HepG2 (cell line): ENCODE data around the gene CYP27A1. TPM values are rescaled to one million over a fixed set of nuclear protein-coding genes. Genes with fewer than 3 reads are reported as not detected.

Experiments used
- CEBPG ChIP-seq: IDR thresholded peaks from 2 replicates; pipeline ENCODE4 v1.6.1; 2016
- ELF3 ChIP-seq: IDR thresholded peaks from 2 replicates; pipeline ENCODE4 v1.6.1; 2016; ENCODE audit warnings: missing genetic modification reagents, missing compliant biosample characterization
- EP300 ChIP-seq, 3 experiments: sonication (generic) in 1 of 3; formaldehyde crosslinking in 1 of 3; IDR thresholded peaks; 2 replicates each; pipeline versions ENCODE4 v1.5.1 to v1.6.1; 2011 to 2020; ENCODE audit warnings: low read depth in 2 of 3, low read length in 2 of 3, borderline replicate concordance in 1 of 3, improper control_type of control experiment in 1 of 3, mild to moderate bottlenecking in 1 of 3, missing genetic modification reagents in 1 of 3, moderate library complexity in 1 of 3
- GATAD2A ChIP-seq: IDR thresholded peaks from 2 replicates; pipeline ENCODE4 v1.6.1; 2016
- HES4 ChIP-seq: sonication (generic); formaldehyde crosslinking; IDR thresholded peaks from 2 replicates; pipeline ENCODE4 v1.9.0; 2021; ENCODE audit warnings: mild to moderate bottlenecking, missing genetic modification reagents, borderline replicate concordance
- IRF2 ChIP-seq: IDR thresholded peaks from 2 replicates; pipeline ENCODE4 v1.6.1; 2018; ENCODE audit warnings: missing genetic modification reagents, missing compliant biosample characterization
- LCORL ChIP-seq, 2 experiments: fragments of 450-650 bp in 1 of 2; sonication (generic) in 1 of 2; formaldehyde crosslinking in 1 of 2; IDR thresholded peaks; 2 replicates each; pipeline versions ENCODE4 v1.5.0 to v1.6.1; 2017 to 2020; ENCODE audit warnings: antibody characterized with exemption in 1 of 2, missing genetic modification reagents in 1 of 2
- NCOA2 ChIP-seq: sonication (generic); formaldehyde crosslinking; IDR thresholded peaks from 2 replicates; pipeline ENCODE4 v1.8.0; 2022; ENCODE audit warnings: inconsistent platforms
- PITX1 ChIP-seq: sonication (generic); formaldehyde crosslinking; IDR thresholded peaks from 2 replicates; pipeline ENCODE4 v1.5.1; 2020; ENCODE audit warnings: mild to moderate bottlenecking, missing genetic modification reagents
- RELA ChIP-seq: sonication (generic); formaldehyde crosslinking; IDR thresholded peaks from 2 replicates; pipeline ENCODE4 v1.4.0; 2020; ENCODE audit warnings: missing genetic modification reagents
- SALL1 ChIP-seq: sonication (generic); formaldehyde crosslinking; IDR thresholded peaks from 2 replicates; pipeline ENCODE4 v1.8.0; 2022; ENCODE audit warnings: mild to moderate bottlenecking, missing genetic modification reagents
- SOX5 ChIP-seq: IDR thresholded peaks from 2 replicates; pipeline ENCODE4 v1.6.1; 2016; ENCODE audit warnings: borderline replicate concordance
- SP2 ChIP-seq: sonication (generic); formaldehyde crosslinking; IDR thresholded peaks from 2 replicates; pipeline ENCODE4 v1.5.1; 2020; ENCODE audit warnings: mild to moderate bottlenecking, missing genetic modification reagents
- ZBTB7B ChIP-seq: sonication (generic); formaldehyde crosslinking; IDR thresholded peaks from 2 replicates; pipeline ENCODE4 v1.4.0; 2020; ENCODE audit warnings: missing genetic modification reagents
- ZNF143 ChIP-seq: sonication (generic); formaldehyde crosslinking; IDR thresholded peaks from 2 replicates; pipeline ENCODE4 v1.4.0; 2020; ENCODE audit warnings: missing genetic modification reagents
- ZNF292 ChIP-seq: sonication (generic); formaldehyde crosslinking; IDR thresholded peaks from 2 replicates; pipeline ENCODE4 v1.8.1; 2022; ENCODE audit warnings: mild to moderate bottlenecking, low read depth, missing genetic modification reagents, borderline replicate concordance
- ZNF331 ChIP-seq: sonication (generic); formaldehyde crosslinking; IDR thresholded peaks from 2 replicates; pipeline ENCODE4 v1.4.0; 2020; ENCODE audit warnings: missing genetic modification reagents
- ZNF44 ChIP-seq: sonication (generic); formaldehyde crosslinking; IDR thresholded peaks from 2 replicates; pipeline ENCODE4 v1.5.1; 2020; ENCODE audit warnings: mild to moderate bottlenecking, missing genetic modification reagents
- ZNF644 ChIP-seq: IDR thresholded peaks from 2 replicates; pipeline ENCODE4 v1.6.1; 2016; ENCODE audit warnings: low read depth
- ZNF724P ChIP-seq: sonication (generic); formaldehyde crosslinking; IDR thresholded peaks from 2 replicates; pipeline ENCODE4 v1.8.0; 2022; ENCODE audit warnings: missing genetic modification reagents, borderline replicate concordance
- polyA plus RNA-seq, 8 experiments: library from polyadenylated mRNA; depleted of rRNA in 3 of 8; stranded (reverse) in 7 of 8; unstranded in 1 of 8; fragments of >200 nt; fragmentation: Illumina TruSeq in 4 of 8; extraction: Trizol in 4 of 8; gene quantifications; 2 replicates each; pipeline versions ENCODE4 v1.2.1 to v1.2.3, GENCODE V29; 2011 to 2016; ENCODE audit warnings: low read depth in 4 of 8, missing spikeins in 1 of 8, mixed read lengths in 1 of 8; ENCODE audit not compliant: insufficient read depth in 1 of 8
- total RNA-seq, 5 experiments: library from RNA; depleted of rRNA; stranded (reverse); fragments of >200 nt; fragmentation: Illumina TruSeq; extraction: Trizol; gene quantifications; 2 replicates each; pipeline ENCODE4 v1.2.3, GENCODE V29; 2016; ENCODE audit warnings: low read depth in 1 of 5
- TF ChIP-seq, protein P1 (sequence below): sonication (generic); formaldehyde crosslinking; conservative IDR thresholded peaks from 2 replicates; pipeline ENCODE4 v1.4.0; 2020; ENCODE audit warnings: mild to moderate bottlenecking, missing genetic modification reagents, moderate library complexity
- TF ChIP-seq, protein P2 (sequence below): fragments of 450-650 bp; IDR thresholded peaks from 2 replicates; pipeline ENCODE4 v1.6.1; 2016
- TF ChIP-seq, protein P3 (sequence below): sonication (generic); formaldehyde crosslinking; IDR thresholded peaks from 2 replicates; pipeline ENCODE4 v1.5.1; 2020; ENCODE audit warnings: missing genetic modification reagents, mild to moderate bottlenecking, borderline replicate concordance

The CYP27A1 gene
- total and polyA plus RNA-seq, 2 of the 13 experiments (the other 11 are each of a cell fraction or from before 2014, with no cell fraction given): 157 to 266 TPM

DNA sequence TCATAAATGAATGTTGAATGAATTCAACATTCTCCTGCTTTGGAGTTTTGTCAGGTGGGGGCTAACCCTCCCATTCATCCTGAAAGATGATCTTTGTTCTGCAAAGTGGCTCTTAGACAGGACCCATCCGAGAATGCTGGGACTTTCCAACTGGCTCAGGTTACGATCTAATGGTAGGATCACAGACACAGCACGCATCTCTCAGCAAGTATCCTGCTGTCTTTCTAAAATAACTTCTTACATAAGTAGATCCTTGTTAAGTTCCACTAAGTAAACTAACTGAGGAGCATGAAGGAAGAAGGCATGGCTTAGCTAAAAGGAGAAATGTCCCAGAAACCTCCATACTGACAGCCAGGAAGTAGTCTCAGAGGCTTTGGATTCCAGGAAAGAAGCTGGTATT, 23.7 kb downstream of the CYP27A1 start (continued):
- TF ChIP-seq, protein P1, sequence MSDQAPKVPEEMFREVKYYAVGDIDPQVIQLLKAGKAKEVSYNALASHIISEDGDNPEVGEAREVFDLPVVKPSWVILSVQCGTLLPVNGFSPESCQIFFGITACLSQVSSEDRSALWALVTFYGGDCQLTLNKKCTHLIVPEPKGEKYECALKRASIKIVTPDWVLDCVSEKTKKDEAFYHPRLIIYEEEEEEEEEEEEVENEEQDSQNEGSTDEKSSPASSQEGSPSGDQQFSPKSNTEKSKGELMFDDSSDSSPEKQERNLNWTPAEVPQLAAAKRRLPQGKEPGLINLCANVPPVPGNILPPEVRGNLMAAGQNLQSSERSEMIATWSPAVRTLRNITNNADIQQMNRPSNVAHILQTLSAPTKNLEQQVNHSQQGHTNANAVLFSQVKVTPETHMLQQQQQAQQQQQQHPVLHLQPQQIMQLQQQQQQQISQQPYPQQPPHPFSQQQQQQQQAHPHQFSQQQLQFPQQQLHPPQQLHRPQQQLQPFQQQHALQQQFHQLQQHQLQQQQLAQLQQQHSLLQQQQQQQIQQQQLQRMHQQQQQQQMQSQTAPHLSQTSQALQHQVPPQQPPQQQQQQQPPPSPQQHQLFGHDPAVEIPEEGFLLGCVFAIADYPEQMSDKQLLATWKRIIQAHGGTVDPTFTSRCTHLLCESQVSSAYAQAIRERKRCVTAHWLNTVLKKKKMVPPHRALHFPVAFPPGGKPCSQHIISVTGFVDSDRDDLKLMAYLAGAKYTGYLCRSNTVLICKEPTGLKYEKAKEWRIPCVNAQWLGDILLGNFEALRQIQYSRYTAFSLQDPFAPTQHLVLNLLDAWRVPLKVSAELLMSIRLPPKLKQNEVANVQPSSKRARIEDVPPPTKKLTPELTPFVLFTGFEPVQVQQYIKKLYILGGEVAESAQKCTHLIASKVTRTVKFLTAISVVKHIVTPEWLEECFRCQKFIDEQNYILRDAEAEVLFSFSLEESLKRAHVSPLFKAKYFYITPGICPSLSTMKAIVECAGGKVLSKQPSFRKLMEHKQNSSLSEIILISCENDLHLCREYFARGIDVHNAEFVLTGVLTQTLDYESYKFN: peak; percentile 39; the same call in 1 of the 2 replicates
- TF ChIP-seq ZNF644 (CRISPR knock-in tag) (peak; percentile 28; the same call in 1 of the 2 replicates), ZBTB7B (CRISPR knock-in tag) (peak; percentile 42; the same call in 1 of the 2 replicates), LCORL (IDR thresholded peaks at IDR 0.05) (no peak), LCORL (CRISPR knock-in tag; IDR thresholded peaks at IDR 0.05) (0 out of 2 replicates have a peak, but pooled peaks have one; percentile 33), ZNF724P (CRISPR knock-in tag) (no peak), ZNF331 (CRISPR knock-in tag) (peak; percentile 69), PITX1 (CRISPR knock-in tag) (peak; percentile 43; the same call in 1 of the 2 replicates), ZNF143 (CRISPR knock-in tag) (peak; percentile 76), IRF2 (peak; percentile 26; the same call in 1 of the 2 replicates), SOX5 (peak; percentile 37; the same call in 1 of the 2 replicates), ELF3 (CRISPR knock-in tag) (peak; percentile 49; the same call in 1 of the 2 replicates), ZNF292 (CRISPR knock-in tag) (0 out of 2 replicates have a peak, but pooled peaks have one; percentile 42), HES4 (CRISPR knock-in tag) (no peak), SP2 (CRISPR knock-in tag) (no peak), CEBPG (CRISPR knock-in tag) (peak; percentile 42; the same call in 1 of the 2 replicates), NCOA2 (CRISPR knock-in tag) (0 out of 2 replicates have a peak, but pooled peaks have one; percentile 15), RELA (peak; percentile 69; the same call in 1 of the 2 replicates), EP300 (IDR thresholded peaks at IDR 0.05; ENCODE audit: low read depth in 2 of 2, low read length in 2 of 2) (0 out of 4 replicates have a peak, but pooled peaks of 1 of the 2 experiments have one; percentile 30), EP300 (CRISPR knock-in tag; IDR thresholded peaks at IDR 0.05; ENCODE audit: borderline replicate concordance) (no peak), SALL1 (CRISPR knock-in tag) (0 out of 2 replicates have a peak, but pooled peaks have one; percentile 34), GATAD2A (CRISPR knock-in tag) (peak; percentile 57; the same call in 1 of the 2 replicates), ZNF44 (no peak)
- TF ChIP-seq, protein P2, sequence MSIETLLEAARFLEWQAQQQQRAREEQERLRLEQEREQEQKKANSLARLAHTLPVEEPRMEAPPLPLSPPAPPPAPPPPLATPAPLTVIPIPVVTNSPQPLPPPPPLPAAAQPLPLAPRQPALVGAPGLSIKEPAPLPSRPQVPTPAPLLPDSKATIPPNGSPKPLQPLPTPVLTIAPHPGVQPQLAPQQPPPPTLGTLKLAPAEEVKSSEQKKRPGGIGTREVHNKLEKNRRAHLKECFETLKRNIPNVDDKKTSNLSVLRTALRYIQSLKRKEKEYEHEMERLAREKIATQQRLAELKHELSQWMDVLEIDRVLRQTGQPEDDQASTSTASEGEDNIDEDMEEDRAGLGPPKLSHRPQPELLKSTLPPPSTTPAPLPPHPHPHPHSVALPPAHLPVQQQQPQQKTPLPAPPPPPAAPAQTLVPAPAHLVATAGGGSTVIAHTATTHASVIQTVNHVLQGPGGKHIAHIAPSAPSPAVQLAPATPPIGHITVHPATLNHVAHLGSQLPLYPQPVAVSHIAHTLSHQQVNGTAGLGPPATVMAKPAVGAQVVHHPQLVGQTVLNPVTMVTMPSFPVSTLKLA: no peak
- TF ChIP-seq, protein P3, sequence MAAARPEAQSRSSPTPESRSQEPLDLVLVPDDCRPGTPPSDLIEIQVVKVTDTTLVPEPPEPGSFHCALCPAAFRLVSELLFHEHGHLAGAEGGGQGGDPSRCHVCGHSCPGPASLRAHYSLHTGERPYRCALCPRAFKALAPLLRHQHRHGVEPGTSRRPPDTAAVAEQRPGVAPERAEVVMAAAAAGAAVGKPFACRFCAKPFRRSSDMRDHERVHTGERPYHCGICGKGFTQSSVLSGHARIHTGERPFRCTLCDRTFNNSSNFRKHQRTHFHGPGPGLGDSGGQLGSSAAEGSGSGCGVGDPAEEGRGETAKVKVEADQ (CRISPR knock-in tag): 0 out of 2 replicates have a peak, but pooled peaks have one; percentile 9
